Measurements from ENCODE around the gene CXCR1. TPM values are rescaled to one million over a fixed set of nuclear protein-coding genes. Genes with fewer than 3 reads are reported as not detected.

The CXCR1 gene
- total and polyA plus RNA-seq, 9 of the 15 experiments (the other 6 are each of a cell fraction or from before 2014, with no cell fraction given), result not detected

GRCh38 chr2:218152172-218152571 is 14.6 kb downstream of the CXCR1 start:
- H3K4me2 ChIP-seq (ENCODE audit: insufficient read depth, low read length), result no peak overlapping the region
- no TSS peak for BruUV-seq (replicated peaks)
- H3K9ac ChIP-seq (ENCODE audit: insufficient read depth in 1 of 2, low read depth in 2 of 2, low read length in 2 of 2), result no peak overlapping the region
- ChIA-PET CTCF (ENCODE audit: low intra/inter-chr PET ratio) (no interaction called here), POLR2A (interaction anchor here (1.0 kb wide), 1 partner anchor 18 kb away, joined by 3 read pairs; no protein-coding TSS in a partner anchor)
- WGBS (ENCODE audit: insufficient coverage, low coverage, missing lambda C conversion rate), result 0% methylated on average over 6 of the region's 8 CpGs
- in situ Hi-C loops (cut with MboI), result no loop called here
- H4K20me1 ChIP-seq (replicated peaks; ENCODE audit: control insufficient read depth, insufficient read depth, low read length), result no peaks in the 10 kb centered on the region
- DNase-seq (ENCODE audit: extremely low read depth in 1 of 4, low spot score in 3 of 4), result no peak
- no peak overlapping the region for H3K27ac ChIP-seq (ENCODE audit: extremely low read depth, low read depth, low read length)
- H3K79me2 ChIP-seq (ENCODE audit: control insufficient read depth, insufficient read depth, low read length), result no peaks in the 10 kb centered on the region
- H3K27me3 ChIP-seq (ENCODE audit: control insufficient read depth in 2 of 2, insufficient read depth in 2 of 2, low read length in 2 of 2), result peaks cover 11 to 35% of the 10 kb centered on the region in 2 experiments; a peak in 4 of 5 replicates
- H3K9me1 ChIP-seq (ENCODE audit: control insufficient read depth, insufficient read depth, low read length), result no peaks in the 10 kb centered on the region
- no peak for FAIRE-seq
- TF ChIP-seq SAFB2 (IDR thresholded peaks at IDR 0.05; ENCODE audit: borderline replicate concordance, low read depth, low read length, severe bottlenecking) (no peak), ZNF717 (CRISPR knock-in tag; IDR thresholded peaks at IDR 0.05) (no peak), XRCC4 (IDR thresholded peaks at IDR 0.05; ENCODE audit: extremely low read depth, insufficient read depth, insufficient read length) (no peak), ZNF316 (IDR thresholded peaks at IDR 0.05) (no peak), ZNF436 (CRISPR knock-in tag; IDR thresholded peaks at IDR 0.05) (no peak), BRD9 (IDR thresholded peaks at IDR 0.05; ENCODE audit: low read depth, partially characterized antibody) (no peak)
- no peak overlapping the region for H2AFZ ChIP-seq (ENCODE audit: low read depth, low read length)
- no peak for ATAC-seq
- no peak overlapping the region for H3K4me3 ChIP-seq
- intact Hi-C loops (cut with micrococcal nuclease), result no loop called here
- H3K9me3 ChIP-seq (replicated peaks; ENCODE audit: control insufficient read depth, insufficient read depth, low read depth, low read length), result no peaks in the 10 kb centered on the region
- H3K4me1 ChIP-seq (replicated peaks in 1 of 2; ENCODE audit: control insufficient read depth in 2 of 2, insufficient read depth in 2 of 2, low read length in 2 of 2), result no peaks in the 10 kb centered on the region
- no peaks in the 10 kb centered on the region for H3K36me3 ChIP-seq (ENCODE audit: control insufficient read depth, insufficient read depth, low read length)

DNA sequence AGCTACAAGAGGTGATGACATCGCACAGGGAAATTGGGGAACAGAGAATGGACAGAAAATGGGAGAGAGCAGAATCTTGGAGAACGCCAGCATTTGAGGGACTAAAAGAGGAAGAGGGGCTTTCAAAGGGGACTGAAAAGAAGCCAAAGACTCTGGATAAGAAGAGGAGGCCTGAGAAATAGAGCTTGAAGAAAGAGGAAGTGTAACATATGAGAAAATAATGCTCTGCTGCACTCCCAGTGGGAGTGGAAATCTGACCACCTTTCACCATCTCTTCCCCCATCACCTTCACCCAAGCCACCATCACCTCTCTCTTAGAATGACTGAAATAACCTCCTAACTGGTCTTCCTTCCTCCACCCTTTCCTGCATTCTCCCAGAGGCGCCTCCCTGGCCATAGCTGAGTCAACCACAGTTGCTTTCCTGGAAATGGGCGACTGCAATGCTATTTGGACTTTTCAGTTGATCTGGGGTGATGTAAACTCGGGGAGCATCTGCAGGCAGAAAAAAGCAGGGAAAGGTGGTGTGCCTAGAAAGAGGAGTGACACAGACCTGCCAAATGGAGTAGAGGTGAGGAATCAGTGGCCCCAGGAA is 16.8 kb downstream of the CXCR1 start:
- FAIRE-seq, result no peak
- no peak for DNase-seq (ENCODE audit: extremely low read depth in 1 of 4, low spot score in 3 of 4)
- intact Hi-C loops (cut with micrococcal nuclease) (no loop called here), in situ Hi-C loops (cut with MboI) (no loop called here)
- no peak overlapping the region for H3K4me3 ChIP-seq
- WGBS (ENCODE audit: insufficient coverage, low coverage, missing lambda C conversion rate), result 6% methylated on average over 3 of the region's 5 CpGs
- no TSS peak for BruUV-seq (replicated peaks)
- H3K9me1 ChIP-seq (ENCODE audit: control insufficient read depth, insufficient read depth, low read length), result no peaks in the 10 kb centered on the region
- H3K4me2 ChIP-seq (ENCODE audit: insufficient read depth, low read length), result no peak overlapping the region
- no peaks in the 10 kb centered on the region for H3K79me2 ChIP-seq (ENCODE audit: control insufficient read depth, insufficient read depth, low read length)
- H3K27ac ChIP-seq (ENCODE audit: extremely low read depth, low read depth, low read length), result no peak overlapping the region
- ChIA-PET POLR2A (interaction anchor here (0.7 kb wide), 1 partner anchor 323 kb away, joined by 3 read pairs; no protein-coding TSS in a partner anchor), CTCF (ENCODE audit: low intra/inter-chr PET ratio) (no interaction called here)
- H3K9me3 ChIP-seq (replicated peaks; ENCODE audit: control insufficient read depth, insufficient read depth, low read depth, low read length), result no peaks in the 10 kb centered on the region
- no peak for ATAC-seq
- no peaks in the 10 kb centered on the region for H3K36me3 ChIP-seq (ENCODE audit: control insufficient read depth, insufficient read depth, low read length)
- no peaks in the 10 kb centered on the region for H3K4me1 ChIP-seq (replicated peaks in 1 of 2; ENCODE audit: control insufficient read depth in 2 of 2, insufficient read depth in 2 of 2, low read length in 2 of 2)
- TF ChIP-seq LARP7 (IDR thresholded peaks at IDR 0.05) (no peak), SPI1 (IDR thresholded peaks at IDR 0.05; ENCODE audit: borderline replicate concordance, low read depth, low read length) (peak; percentile 91)
- no peak overlapping the region for H2AFZ ChIP-seq (ENCODE audit: low read depth, low read length)
- H4K20me1 ChIP-seq (replicated peaks; ENCODE audit: control insufficient read depth, insufficient read depth, low read length), result no peaks in the 10 kb centered on the region
- H3K27me3 ChIP-seq (ENCODE audit: control insufficient read depth in 2 of 2, insufficient read depth in 2 of 2, low read length in 2 of 2), result peaks cover 8 to 30% of the 10 kb centered on the region in 2 experiments; a peak in 3 of 5 replicates
- no peak overlapping the region for H3K9ac ChIP-seq (ENCODE audit: insufficient read depth in 1 of 2, low read depth in 2 of 2, low read length in 2 of 2)
